ENCODE measurements around the gene ADAD2.
A peak's percentile ranks its signal among the peaks of the same experiment; 100 is the strongest.

Gene ADAD2

DNA sequence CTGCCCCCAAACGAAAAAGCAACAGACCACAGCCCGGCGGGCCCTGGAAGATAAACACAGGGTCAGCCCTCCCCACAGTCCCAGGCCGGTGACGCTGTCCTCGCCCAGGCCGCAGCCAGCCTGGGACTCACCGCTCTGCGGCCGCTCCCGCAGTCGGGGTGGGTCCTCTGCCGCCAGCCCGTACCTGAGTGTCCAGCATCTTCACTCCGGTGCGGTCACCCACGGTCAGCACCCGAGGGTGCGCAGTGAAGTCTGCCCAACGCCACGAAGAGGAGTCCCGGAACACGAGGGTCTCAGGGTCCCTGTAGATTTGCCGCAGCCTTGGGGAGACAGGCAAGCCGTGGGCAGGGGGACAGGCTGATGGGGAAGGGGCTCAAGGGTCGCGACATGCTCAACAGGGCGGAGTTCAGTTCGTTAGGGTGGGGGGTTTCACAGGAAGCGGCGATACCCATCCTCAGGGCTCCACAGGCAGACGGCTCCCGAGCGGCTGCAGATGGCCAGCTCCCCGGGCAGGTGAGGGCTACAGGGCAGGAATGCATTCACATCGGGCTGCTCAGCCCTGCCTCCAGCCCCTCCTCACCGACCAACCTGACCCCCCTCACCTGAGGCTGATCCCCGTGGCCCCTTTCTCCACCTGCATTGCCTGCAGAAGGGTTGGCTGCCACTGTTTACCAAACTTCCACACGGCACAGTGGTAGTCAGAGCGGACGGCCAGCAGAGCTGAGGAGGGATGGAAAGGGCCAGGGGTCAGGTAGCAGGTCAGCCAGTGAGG is 9.6 kb upstream of the ADAD2 start:
- no peak for DNase-seq
- TF ChIP-seq POLR2A (IDR thresholded peaks at IDR 0.05; ENCODE audit: low read length) (no peak), GATA1 (IDR thresholded peaks at IDR 0.05; ENCODE audit: low read depth, low read length) (no peak)

GRCh38 chr16:84182104-84182503 is 8.9 kb upstream of the ADAD2 start:
- no peak for TF ChIP-seq GATA1 (IDR thresholded peaks at IDR 0.05; ENCODE audit: low read depth, low read length)
- no peak for TF ChIP-seq POLR2A (IDR thresholded peaks at IDR 0.05; ENCODE audit: low read length)
- no peak for DNase-seq

DNA sequence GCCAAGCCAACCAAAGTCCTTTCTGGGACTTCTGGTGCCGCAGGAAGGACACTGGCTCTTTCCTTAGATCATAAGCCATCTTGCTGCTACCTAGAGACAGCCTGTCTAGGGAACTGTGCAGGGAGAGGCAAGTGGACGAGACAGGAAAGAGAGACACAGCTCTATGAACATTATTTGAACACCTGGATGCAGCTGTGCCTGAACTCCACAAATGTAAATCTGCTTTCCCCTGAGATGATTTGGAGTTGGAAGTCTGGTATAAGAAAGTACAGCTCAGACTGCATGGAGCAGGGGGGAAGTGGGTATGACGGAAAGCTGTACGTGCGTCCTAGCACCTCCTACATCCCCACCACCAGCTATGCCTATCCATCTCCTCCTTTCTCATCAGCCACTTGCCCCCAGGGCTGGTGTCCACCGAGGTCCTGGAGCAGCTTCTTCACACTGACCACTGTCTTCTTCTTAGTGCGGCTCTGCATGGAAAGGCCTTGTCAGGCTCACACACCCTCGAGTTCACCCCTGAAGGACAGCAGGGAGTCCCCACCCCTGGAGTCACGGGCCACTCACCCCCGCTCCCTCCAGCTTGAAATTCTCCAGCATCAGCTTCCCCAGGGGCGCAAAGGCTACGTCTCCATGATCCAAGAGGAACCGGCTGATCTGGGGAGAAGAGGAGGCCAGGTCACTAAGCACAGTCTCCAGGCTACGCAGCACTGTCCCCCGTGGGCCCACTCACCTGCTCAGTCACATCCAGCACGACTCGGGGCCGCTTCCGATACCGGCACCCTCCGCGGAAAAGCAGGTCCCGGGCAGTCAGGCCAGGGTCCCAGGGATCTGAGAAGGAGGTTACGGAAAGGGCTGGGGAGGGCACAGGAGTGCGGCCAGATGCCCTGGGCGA is 8.0 kb upstream of the ADAD2 start:
- DNase-seq: no peak
- no peak for TF ChIP-seq GATA1 (IDR thresholded peaks at IDR 0.05; ENCODE audit: low read depth, low read length)
- no peak for TF ChIP-seq POLR2A (IDR thresholded peaks at IDR 0.05; ENCODE audit: low read length)

DNA sequence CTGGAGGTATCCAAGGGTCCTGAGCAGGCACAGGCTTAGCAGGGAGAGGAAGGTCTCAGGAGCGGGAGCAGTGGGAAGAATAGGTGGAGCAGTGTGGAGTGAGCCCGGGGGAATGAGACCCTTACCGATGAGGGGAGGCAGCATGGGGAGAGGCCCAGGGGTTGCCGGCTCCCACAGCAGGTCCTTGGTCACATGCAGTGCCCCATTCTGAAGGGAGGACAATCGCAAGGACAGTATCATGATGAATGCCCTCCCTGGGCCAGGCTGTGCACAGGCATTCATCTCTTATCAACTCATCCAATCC is 7.4 kb upstream of the ADAD2 start:
- TF ChIP-seq GATA1 (IDR thresholded peaks at IDR 0.05; ENCODE audit: low read depth, low read length) (no peak), POLR2A (IDR thresholded peaks at IDR 0.05; ENCODE audit: low read length) (no peak)
- DNase-seq: no peak

GRCh38 chr16:84183911-84184591 is 6.9 kb upstream of the ADAD2 start:
- TF ChIP-seq GATA1 (IDR thresholded peaks at IDR 0.05; ENCODE audit: low read depth, low read length) (no peak), POLR2A (IDR thresholded peaks at IDR 0.05; ENCODE audit: low read length) (no peak)
- DNase-seq: no peak

- no peak for DNase-seq
- TF ChIP-seq POLR2A (IDR thresholded peaks at IDR 0.05; ENCODE audit: low read length): no peak
- no peak for TF ChIP-seq GATA1 (IDR thresholded peaks at IDR 0.05; ENCODE audit: low read depth, low read length)
Observed at GRCh38 chr16:84184775-84185174, 6.2 kb upstream of the ADAD2 start.

GRCh38 chr16:84186685-84187437 is 4.1 kb upstream of the ADAD2 start, which contains the start of gene TAF1C:
TSS of gene TAF1C (minus strand) at chr16:84187057. CDS start at chr16:84184988, 2,069 bp downstream.
- DNase-seq: peak; percentile 95 to 97
- TF ChIP-seq GATA1 (IDR thresholded peaks at IDR 0.05; ENCODE audit: low read depth, low read length): no peak
- peak; percentile 63 for TF ChIP-seq POLR2A (IDR thresholded peaks at IDR 0.05; ENCODE audit: low read length)

- TF ChIP-seq POLR2A (IDR thresholded peaks at IDR 0.05; ENCODE audit: low read length) (no peak), GATA1 (IDR thresholded peaks at IDR 0.05; ENCODE audit: low read depth, low read length) (no peak)
- DNase-seq: no peak
Observed at GRCh38 chr16:84191466-84191865, 509 bp downstream of the ADAD2 start.

GRCh38 chr16:84193480-84193879 is 2.5 kb downstream of the ADAD2 start:
- no peak for DNase-seq

GRCh38 chr16:84194018-84194417 is 3.1 kb downstream of the ADAD2 start:
- DNase-seq: no peak
- TF ChIP-seq POLR2A (IDR thresholded peaks at IDR 0.05; ENCODE audit: low read length) (no peak), GATA1 (IDR thresholded peaks at IDR 0.05; ENCODE audit: low read depth, low read length) (no peak)

More at GRCh38 chr16:84193480-84193879, 2.5 kb downstream of the ADAD2 start:
- TF ChIP-seq GATA1 (IDR thresholded peaks at IDR 0.05; ENCODE audit: low read depth, low read length) (no peak), POLR2A (IDR thresholded peaks at IDR 0.05; ENCODE audit: low read length) (no peak)

DNA sequence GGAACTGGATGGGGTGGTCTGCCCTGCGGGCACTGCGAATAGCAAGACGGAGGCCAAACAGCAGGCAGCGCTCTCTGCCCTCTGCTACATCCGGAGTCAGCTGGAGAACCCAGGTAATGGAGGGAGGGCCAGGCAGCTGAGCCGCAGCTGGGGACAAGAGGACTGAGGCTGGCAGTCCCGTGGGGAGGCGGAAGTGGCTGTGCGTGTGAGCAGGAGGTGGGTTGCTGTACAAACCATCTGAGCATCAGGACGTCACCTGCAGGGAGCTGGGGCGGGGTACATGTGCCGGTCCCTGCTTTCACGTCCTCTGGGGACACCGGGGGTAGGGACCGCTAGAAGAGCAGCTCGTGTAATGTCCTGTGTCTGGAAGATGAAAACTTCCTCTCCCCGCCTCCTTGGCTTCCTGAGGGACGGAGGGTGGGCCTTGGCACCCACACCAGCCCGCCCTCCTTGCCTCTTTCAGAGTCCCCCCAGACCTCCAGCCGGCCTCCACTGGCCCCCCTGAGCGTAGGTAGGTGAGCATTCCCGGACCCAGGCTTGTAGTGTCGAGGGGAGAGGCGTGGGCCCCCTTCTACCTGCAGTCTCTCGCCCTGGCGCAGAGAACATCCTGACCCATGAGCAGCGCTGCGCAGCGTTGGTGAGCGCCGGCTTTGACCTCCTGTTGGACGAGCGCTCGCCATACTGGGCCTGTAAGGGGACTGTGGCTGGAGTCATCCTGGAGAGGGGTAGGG is 3.7 kb downstream of the ADAD2 start:
- TF ChIP-seq POLR2A (IDR thresholded peaks at IDR 0.05; ENCODE audit: low read length) (no peak), GATA1 (IDR thresholded peaks at IDR 0.05; ENCODE audit: low read depth, low read length) (no peak)
- no peak for DNase-seq

DNA sequence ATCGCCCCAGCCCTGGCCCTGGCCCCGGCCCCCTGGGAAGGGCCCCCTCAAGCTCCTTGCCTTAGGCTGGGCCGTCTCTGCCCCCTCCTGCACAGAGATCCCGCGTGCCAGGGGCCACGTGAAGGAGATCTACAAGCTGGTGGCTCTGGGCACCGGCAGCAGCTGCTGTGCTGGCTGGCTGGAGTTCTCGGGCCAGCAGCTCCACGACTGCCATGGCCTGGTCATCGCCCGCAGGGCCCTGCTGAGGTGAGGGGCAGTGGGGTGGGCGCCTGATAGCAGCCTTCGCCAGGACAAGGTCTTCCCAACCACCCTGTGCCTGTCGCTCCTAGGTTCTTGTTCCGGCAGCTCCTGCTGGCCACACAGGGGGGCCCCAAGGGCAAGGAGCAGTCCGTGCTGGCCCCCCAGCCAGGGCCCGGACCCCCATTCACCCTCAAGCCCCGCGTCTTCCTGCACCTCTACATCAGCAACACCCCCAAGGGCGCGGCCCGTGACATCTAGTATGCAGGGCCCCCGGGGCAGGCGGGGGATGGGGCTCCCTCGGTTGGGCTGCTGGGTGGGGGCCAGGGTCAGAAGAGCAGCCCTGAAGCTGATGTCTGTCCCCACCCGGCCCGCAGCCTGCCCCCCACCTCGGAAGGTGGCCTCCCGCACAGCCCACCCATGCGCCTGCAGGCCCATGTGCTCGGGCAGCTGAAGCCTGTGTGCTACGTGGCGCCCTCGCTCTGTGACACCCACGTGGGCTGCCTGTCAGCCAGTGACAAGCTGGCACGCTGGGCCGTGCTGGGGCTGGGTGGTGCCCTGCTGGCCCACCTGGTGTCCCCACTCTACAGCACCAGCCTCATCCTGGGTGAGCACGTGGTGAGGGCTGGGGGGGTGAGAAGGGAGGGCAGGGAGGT is 4.5 kb downstream of the ADAD2 start:
- no peak for DNase-seq
- no peak for TF ChIP-seq GATA1 (IDR thresholded peaks at IDR 0.05; ENCODE audit: low read depth, low read length)
- TF ChIP-seq POLR2A (IDR thresholded peaks at IDR 0.05; ENCODE audit: low read length): no peak

Data from erythroblast (primary cell).